Heart left ventricle (tissue), 13 donors: ENCODE results near the gene CNGA2.
"Not testable (repeated sequence)": the region's sequence is repeated elsewhere in the genome, so short reads cannot be mapped to it uniquely, and the experiment has no call there.

Experiments
- POLR2A ChIP-seq, 2 donors: fragments of 450-650 bp; IDR thresholded peaks; one replicate each; pipeline ENCODE4 v1.6.1; 2017; ENCODE audit warnings: antibody characterized with exemption in 2 of 2, mild to moderate bottlenecking in 2 of 2, moderate library complexity in 2 of 2
- TF ChIP-seq, protein P1 (sequence below), 12 donors: fragments of 200-600 bp; sonication (generic) in 4 of 12; IDR thresholded peaks; one replicate each; pipeline versions ENCODE4 v1.5.0 to v1.8.0; 2018 to 2022; ENCODE audit warnings: antibody characterized with exemption in 12 of 12, mild to moderate bottlenecking in 5 of 12
- donor health status: ischemic (EF 13 %, LVEDD 7.1; RV severe dilation, severe dysfunction).
- donor health status: DM: no; HTN: yes; CAD: no.
- donor health status: DM: no; HTN: no; CAD: no.
- donor health status: ischemic (EF 25% LVEDD 6.9; RV normal size, moderate dysfunction).
- donor health status: ischemic (EF 25% LVEDD 5.7; RV mildly dilated, moderate dysfunction).
- donor health status: ischemic (EF 35%, LVEDD 5.7; RV mildly dilated, moderate dysfunction).
- donor health status: nonischemic (EF 11% LVEDD 7.7; RV severe dilation, severe dysfunction).
- donor health status: DM: yes; HTN: yes; CAD: no.
- donor health status: PGD.
- donor health status: ischemic (EF 29% LVEDD 5.4; RV normal size, mild dysfunction).
- donor health status: nonischemic (EF 23%, LVEDD 6.1; RV moderate dilation, normal function).

DNA sequence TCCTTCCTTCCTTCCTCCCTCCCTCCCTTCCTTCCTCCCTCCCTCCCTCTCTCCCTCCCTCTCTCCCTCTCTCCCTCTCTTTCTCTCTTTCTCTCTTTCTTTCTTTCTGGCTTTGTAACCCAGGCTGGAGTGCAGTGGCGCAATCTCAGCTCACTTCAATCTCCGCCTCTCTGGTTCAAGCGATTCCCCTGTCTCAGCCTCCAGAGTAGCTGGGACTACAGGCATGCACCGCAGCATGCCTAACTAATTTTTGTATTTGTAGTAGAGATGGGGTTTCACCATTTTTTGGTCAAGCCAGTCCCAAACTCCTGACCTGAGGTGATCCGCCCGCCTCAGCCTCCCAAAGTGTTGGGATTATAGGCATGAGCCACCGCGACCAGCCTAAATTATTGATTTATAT is 37.5 kb upstream of the CNGA2 start:
- TF ChIP-seq, protein P1, sequence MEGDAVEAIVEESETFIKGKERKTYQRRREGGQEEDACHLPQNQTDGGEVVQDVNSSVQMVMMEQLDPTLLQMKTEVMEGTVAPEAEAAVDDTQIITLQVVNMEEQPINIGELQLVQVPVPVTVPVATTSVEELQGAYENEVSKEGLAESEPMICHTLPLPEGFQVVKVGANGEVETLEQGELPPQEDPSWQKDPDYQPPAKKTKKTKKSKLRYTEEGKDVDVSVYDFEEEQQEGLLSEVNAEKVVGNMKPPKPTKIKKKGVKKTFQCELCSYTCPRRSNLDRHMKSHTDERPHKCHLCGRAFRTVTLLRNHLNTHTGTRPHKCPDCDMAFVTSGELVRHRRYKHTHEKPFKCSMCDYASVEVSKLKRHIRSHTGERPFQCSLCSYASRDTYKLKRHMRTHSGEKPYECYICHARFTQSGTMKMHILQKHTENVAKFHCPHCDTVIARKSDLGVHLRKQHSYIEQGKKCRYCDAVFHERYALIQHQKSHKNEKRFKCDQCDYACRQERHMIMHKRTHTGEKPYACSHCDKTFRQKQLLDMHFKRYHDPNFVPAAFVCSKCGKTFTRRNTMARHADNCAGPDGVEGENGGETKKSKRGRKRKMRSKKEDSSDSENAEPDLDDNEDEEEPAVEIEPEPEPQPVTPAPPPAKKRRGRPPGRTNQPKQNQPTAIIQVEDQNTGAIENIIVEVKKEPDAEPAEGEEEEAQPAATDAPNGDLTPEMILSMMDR (IDR thresholded peaks at IDR 0.05): not testable (repeated sequence)
- TF ChIP-seq POLR2A (IDR thresholded peaks at IDR 0.05): not testable (repeated sequence)
